ENCODE results near the gene TOM1L2.

GRCh38 chr17:17947966-17948365 lies 24.2 kb downstream of the TOM1L2 start:
- no peak for TF ChIP-seq ZNF384 (IDR thresholded peaks at IDR 0.05)
- no peak for TF ChIP-seq FOXK2 (IDR thresholded peaks at IDR 0.05)
- no peak for TF ChIP-seq SP1 (IDR thresholded peaks at IDR 0.05)
- no peak for TF ChIP-seq FOXA1 (IDR thresholded peaks at IDR 0.05)
- no peak for TF ChIP-seq ELF4 (IDR thresholded peaks at IDR 0.05)
- TF ChIP-seq NFRKB (IDR thresholded peaks at IDR 0.05): no peak
- TF ChIP-seq TARDBP (IDR thresholded peaks at IDR 0.05): no peak
- no peak for TF ChIP-seq SUZ12 (IDR thresholded peaks at IDR 0.05)
- no peak for TF ChIP-seq BHLHE40 (IDR thresholded peaks at IDR 0.05; ENCODE audit: borderline replicate concordance)
- TF ChIP-seq FOXM1 (IDR thresholded peaks at IDR 0.05; ENCODE audit: borderline replicate concordance): no peak
- TF ChIP-seq, protein P1, sequence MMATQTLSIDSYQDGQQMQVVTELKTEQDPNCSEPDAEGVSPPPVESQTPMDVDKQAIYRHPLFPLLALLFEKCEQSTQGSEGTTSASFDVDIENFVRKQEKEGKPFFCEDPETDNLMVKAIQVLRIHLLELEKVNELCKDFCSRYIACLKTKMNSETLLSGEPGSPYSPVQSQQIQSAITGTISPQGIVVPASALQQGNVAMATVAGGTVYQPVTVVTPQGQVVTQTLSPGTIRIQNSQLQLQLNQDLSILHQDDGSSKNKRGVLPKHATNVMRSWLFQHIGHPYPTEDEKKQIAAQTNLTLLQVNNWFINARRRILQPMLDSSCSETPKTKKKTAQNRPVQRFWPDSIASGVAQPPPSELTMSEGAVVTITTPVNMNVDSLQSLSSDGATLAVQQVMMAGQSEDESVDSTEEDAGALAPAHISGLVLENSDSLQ (IDR thresholded peaks at IDR 0.05): no peak
